ENCODE data around the gene DDTL.
A peak's percentile ranks its signal among the peaks of the same experiment; 100 is the strongest.
"Not testable (repeated sequence)": the region's sequence is repeated elsewhere in the genome, so short reads cannot be mapped to it uniquely, and the experiment has no call there.

Gene DDTL

DNA sequence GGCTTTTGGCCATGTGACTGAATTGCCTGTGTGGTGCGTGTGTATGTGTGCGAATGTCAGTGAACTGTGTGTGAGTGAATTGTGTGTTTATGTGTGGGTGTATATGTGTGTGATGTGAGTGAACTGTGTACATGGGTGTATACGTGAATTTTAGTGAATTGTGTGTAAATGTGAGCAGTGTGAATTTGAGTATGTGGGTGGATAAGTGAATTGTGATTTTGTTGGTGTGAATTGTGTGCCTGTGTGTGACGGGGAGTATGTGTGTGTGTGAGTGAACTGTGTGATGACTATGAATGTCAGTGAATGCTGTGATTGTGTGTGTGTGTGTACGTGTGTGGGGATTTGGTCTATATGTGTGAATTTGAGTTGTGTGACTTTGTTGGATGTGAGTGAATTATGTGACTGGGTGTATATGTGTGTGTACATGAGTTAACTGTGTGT lies 3.5 kb downstream of the DDTL start:
- no peaks in the 10 kb centered on the region for H3K27me3 ChIP-seq (ENCODE audit: control insufficient read depth, low read length)
- peak overlapping the region; percentile 1; the same call in 1 of the 2 replicates for H3K4me2 ChIP-seq (ENCODE audit: low read length)
- H3K36me3 ChIP-seq (ENCODE audit: control insufficient read depth, low read length), result peaks cover 31% of the 10 kb centered on the region
- peaks cover 3% of the 10 kb centered on the region; the same call in 1 of the 2 replicates for H3F3A ChIP-seq (ENCODE audit: control insufficient read depth, insufficient read depth)
- H3K4me3 ChIP-seq (ENCODE audit: low read length), result no peak overlapping the region
- H3K9me2 ChIP-seq (replicated peaks; ENCODE audit: control insufficient read depth, low read length), result no peaks in the 10 kb centered on the region
- TF ChIP-seq EZH2phosphoT487 (IDR thresholded peaks at IDR 0.05; ENCODE audit: borderline replicate concordance, low read length), result no peak
- TF ChIP-seq, protein P1, sequence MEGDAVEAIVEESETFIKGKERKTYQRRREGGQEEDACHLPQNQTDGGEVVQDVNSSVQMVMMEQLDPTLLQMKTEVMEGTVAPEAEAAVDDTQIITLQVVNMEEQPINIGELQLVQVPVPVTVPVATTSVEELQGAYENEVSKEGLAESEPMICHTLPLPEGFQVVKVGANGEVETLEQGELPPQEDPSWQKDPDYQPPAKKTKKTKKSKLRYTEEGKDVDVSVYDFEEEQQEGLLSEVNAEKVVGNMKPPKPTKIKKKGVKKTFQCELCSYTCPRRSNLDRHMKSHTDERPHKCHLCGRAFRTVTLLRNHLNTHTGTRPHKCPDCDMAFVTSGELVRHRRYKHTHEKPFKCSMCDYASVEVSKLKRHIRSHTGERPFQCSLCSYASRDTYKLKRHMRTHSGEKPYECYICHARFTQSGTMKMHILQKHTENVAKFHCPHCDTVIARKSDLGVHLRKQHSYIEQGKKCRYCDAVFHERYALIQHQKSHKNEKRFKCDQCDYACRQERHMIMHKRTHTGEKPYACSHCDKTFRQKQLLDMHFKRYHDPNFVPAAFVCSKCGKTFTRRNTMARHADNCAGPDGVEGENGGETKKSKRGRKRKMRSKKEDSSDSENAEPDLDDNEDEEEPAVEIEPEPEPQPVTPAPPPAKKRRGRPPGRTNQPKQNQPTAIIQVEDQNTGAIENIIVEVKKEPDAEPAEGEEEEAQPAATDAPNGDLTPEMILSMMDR (IDR thresholded peaks at IDR 0.05; ENCODE audit: low read depth, low read length, poor library complexity, severe bottlenecking), result no peak
- no peaks in the 10 kb centered on the region for H3K9me3 ChIP-seq (ENCODE audit: control insufficient read depth, insufficient read depth, low read length)
- H3K27ac ChIP-seq (ENCODE audit: low read depth, low read length), result no peak overlapping the region
- peaks cover 4% of the 10 kb centered on the region; the same call in 1 of the 2 replicates for H4K20me1 ChIP-seq (ENCODE audit: control insufficient read depth, insufficient read depth, low read depth, low read length)
- peaks cover 11% of the 10 kb centered on the region for H3K4me1 ChIP-seq (ENCODE audit: control insufficient read depth, low read length)
- peaks cover 31% of the 10 kb centered on the region for H3K79me2 ChIP-seq (ENCODE audit: control insufficient read depth, low read length)

DNA sequence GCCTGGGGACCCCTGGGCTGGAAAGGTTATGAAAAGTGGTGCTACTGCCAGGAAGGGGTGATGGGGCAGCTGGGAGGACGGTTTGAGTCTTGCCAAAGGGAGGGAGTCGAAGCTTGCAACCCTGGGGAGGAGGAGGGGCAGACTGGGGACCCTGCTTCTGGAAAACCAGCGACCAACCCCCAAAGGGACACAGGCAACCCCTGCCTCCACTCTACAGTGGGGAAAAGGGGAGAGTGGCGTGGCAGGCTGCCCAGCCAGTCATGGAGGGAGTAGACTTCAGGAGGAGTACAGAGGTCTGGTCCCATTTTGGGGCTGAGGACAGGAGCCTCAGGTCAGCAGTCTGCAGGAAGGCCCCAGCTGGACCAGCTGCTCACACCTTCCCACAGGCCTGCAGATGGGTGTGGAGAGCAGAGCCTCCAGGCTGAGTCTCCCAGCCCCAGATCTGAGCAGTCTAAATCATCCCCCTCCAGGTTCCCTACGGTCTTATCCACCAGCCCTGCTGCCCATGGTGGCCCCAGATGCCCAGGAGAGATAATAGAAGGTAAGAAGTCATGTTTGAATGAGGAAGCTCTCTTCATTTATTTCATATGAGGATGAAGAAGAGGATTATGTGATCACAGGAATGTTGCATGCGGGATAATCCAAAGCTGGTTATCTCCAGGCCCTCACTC lies 4.3 kb downstream of the DDTL start:
- H3K36me3 ChIP-seq (ENCODE audit: control insufficient read depth, low read length), result peaks cover 31% of the 10 kb centered on the region
- H3F3A ChIP-seq (ENCODE audit: control insufficient read depth, insufficient read depth), result peaks cover 3% of the 10 kb centered on the region; the same call in 1 of the 2 replicates
- peak overlapping the region; percentile 11; the same call in 1 of the 2 replicates for H3K4me2 ChIP-seq (ENCODE audit: low read length)
- H3K4me1 ChIP-seq (ENCODE audit: control insufficient read depth, low read length), result peaks cover 11% of the 10 kb centered on the region
- H3K27me3 ChIP-seq (ENCODE audit: control insufficient read depth, low read length), result no peaks in the 10 kb centered on the region
- TF ChIP-seq, protein P1 (IDR thresholded peaks at IDR 0.05; ENCODE audit: low read depth, low read length, poor library complexity, severe bottlenecking), result no peak
- TF ChIP-seq EZH2phosphoT487 (IDR thresholded peaks at IDR 0.05; ENCODE audit: borderline replicate concordance, low read length), result no peak
- H3K9me2 ChIP-seq (replicated peaks; ENCODE audit: control insufficient read depth, low read length), result no peaks in the 10 kb centered on the region
- H3K9me3 ChIP-seq (ENCODE audit: control insufficient read depth, insufficient read depth, low read length), result no peaks in the 10 kb centered on the region
- no peak overlapping the region for H3K27ac ChIP-seq (ENCODE audit: low read depth, low read length)
- H3K79me2 ChIP-seq (ENCODE audit: control insufficient read depth, low read length), result peaks cover 31% of the 10 kb centered on the region
- peaks cover 4% of the 10 kb centered on the region; the same call in 1 of the 2 replicates for H4K20me1 ChIP-seq (ENCODE audit: control insufficient read depth, insufficient read depth, low read depth, low read length)
- H3K4me3 ChIP-seq (ENCODE audit: low read length), result no peak overlapping the region

DNA sequence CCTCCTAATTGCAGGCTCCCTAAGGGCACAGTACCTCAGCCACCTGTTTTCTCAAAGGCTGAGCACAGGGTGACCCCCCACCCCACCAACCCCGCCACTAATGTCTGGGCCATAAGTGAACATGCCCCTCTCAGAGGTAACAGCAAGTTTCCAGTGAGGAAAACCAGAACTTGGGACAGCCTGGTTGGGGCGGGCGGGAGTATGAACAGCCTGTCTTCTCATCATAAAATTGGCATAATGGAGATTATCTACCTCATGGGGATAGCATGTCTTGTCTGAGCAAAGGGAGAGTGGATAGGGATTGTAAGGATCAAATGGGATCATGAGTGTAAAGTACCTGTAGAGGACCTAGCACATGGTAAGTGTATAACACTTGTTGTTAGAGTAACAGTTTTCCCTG lies 5.2 kb downstream of the DDTL start:
- not testable (repeated sequence) for H4K20me1 ChIP-seq (ENCODE audit: control insufficient read depth, insufficient read depth, low read depth, low read length); H3K27ac ChIP-seq (ENCODE audit: low read depth, low read length); H3F3A ChIP-seq (ENCODE audit: control insufficient read depth, insufficient read depth); H3K9me3 ChIP-seq (ENCODE audit: control insufficient read depth, insufficient read depth, low read length); H3K4me3 ChIP-seq (ENCODE audit: low read length); H3K9me2 ChIP-seq (replicated peaks; ENCODE audit: control insufficient read depth, low read length); H3K27me3 ChIP-seq (ENCODE audit: control insufficient read depth, low read length)
- Histone ChIP-seq H3K36me3 (ENCODE audit: control insufficient read depth, low read length) (peaks cover 31% of the 10 kb centered on the region), H3K4me1 (ENCODE audit: control insufficient read depth, low read length) (peaks cover 11% of the 10 kb centered on the region), H3K79me2 (ENCODE audit: control insufficient read depth, low read length) (peaks cover 31% of the 10 kb centered on the region), H3K4me2 (ENCODE audit: low read length) (peak overlapping the region; percentile 0; the same call in 1 of the 2 replicates)

DNA sequence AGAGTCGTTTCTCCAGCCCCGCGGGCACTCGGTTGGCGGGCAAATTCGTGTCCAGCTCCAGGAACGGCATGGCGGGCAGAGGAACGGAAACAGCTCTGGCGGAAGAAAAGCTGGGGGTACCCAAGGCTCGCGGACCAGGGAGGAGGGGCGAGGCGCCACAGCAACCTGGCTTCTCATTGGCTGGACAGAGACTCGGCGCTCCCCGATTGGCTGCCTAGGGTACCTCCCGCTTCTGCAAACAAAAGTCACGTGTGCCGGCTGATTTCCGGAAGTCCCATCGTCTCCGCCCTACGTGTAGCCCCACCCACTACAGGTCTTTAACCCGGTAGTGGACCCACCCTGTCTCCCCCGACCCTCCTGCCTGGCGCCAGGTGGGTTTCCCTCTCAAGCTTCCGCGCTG lies 7.7 kb downstream of the DDTL start, which contains the start of gene DDT:
Gene DDT, minus strand, starts transcription at position 97 of the 400 bp plus-strand sequence. Its CDS starts 27 bp downstream, at position 70.
- H3K36me3 ChIP-seq (ENCODE audit: control insufficient read depth, low read length), result peaks cover 27% of the 10 kb centered on the region
- H4K20me1 ChIP-seq (ENCODE audit: control insufficient read depth, insufficient read depth, low read depth, low read length); H3K4me3 ChIP-seq (ENCODE audit: low read length); H3K9me2 ChIP-seq (replicated peaks; ENCODE audit: control insufficient read depth, low read length); H3K9me3 ChIP-seq (ENCODE audit: control insufficient read depth, insufficient read depth, low read length); H3K4me1 ChIP-seq (ENCODE audit: control insufficient read depth, low read length); H3K4me2 ChIP-seq (ENCODE audit: low read length); H3K27ac ChIP-seq (ENCODE audit: low read depth, low read length); H3K27me3 ChIP-seq (ENCODE audit: control insufficient read depth, low read length); H3F3A ChIP-seq (ENCODE audit: control insufficient read depth, insufficient read depth): not testable (repeated sequence)
- peaks cover 27% of the 10 kb centered on the region for H3K79me2 ChIP-seq (ENCODE audit: control insufficient read depth, low read length)

DNA sequence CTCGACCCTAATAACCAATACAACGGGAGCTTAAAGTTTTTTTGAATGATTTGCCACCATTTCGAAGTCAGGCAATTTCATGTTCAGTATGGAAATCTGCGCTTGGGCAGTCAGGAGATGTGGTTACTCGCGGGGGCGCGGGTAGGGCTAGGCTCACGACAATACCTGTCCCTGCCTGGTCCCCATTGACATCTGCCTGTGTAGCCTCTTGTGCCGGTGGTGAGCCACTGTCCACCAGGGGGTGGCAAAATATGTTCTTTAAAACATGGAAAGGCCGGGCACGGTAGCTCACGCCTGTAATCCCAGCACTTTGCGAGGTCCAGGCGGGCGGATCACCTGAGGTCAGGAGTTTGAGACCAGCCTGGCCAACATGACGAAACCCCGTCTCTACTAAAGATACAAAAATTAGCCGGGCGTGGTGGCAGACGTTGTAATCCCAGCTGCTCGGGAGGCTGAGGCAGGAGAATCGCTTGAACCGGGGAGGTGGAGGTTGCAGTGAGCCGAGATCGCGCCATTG lies 8.2 kb downstream of the DDTL start:
- H4K20me1 ChIP-seq (ENCODE audit: control insufficient read depth, insufficient read depth, low read depth, low read length); H3K27me3 ChIP-seq (ENCODE audit: control insufficient read depth, low read length); H3K27ac ChIP-seq (ENCODE audit: low read depth, low read length); H3K4me3 ChIP-seq (ENCODE audit: low read length); H3K4me1 ChIP-seq (ENCODE audit: control insufficient read depth, low read length); H3K9me3 ChIP-seq (ENCODE audit: control insufficient read depth, insufficient read depth, low read length); H3K9me2 ChIP-seq (replicated peaks; ENCODE audit: control insufficient read depth, low read length); H3K4me2 ChIP-seq (ENCODE audit: low read length); H3F3A ChIP-seq (ENCODE audit: control insufficient read depth, insufficient read depth): not testable (repeated sequence)
- Histone ChIP-seq H3K36me3 (ENCODE audit: control insufficient read depth, low read length) (peaks cover 22% of the 10 kb centered on the region), H3K79me2 (ENCODE audit: control insufficient read depth, low read length) (peaks cover 21% of the 10 kb centered on the region)

DNA sequence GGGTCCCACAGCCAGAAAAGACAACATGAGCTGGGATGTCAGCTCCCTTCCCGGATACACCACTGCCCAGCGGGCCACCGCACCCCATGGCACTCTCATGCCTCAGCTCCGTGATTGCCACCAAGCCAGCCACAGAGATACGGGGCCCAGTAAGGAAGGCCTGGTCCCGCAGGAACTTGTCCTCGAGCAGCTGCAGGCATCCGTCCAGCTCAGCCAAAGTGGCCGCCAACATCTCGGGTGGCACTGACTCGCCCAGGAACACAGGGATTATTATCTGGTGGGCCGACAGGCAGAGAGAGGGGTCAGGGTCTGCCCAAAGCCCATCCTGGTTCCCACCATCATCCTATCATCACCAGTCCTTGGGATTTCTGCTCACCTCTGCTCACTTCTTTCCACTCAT lies 10.6 kb downstream of the DDTL start:
- H3F3A ChIP-seq (ENCODE audit: control insufficient read depth, insufficient read depth); H3K79me2 ChIP-seq (ENCODE audit: control insufficient read depth, low read length); H3K4me2 ChIP-seq (ENCODE audit: low read length); H3K9me2 ChIP-seq (replicated peaks; ENCODE audit: control insufficient read depth, low read length); H4K20me1 ChIP-seq (ENCODE audit: control insufficient read depth, insufficient read depth, low read depth, low read length); H3K27me3 ChIP-seq (ENCODE audit: control insufficient read depth, low read length); H3K4me1 ChIP-seq (ENCODE audit: control insufficient read depth, low read length); H3K4me3 ChIP-seq (ENCODE audit: low read length); H3K36me3 ChIP-seq (ENCODE audit: control insufficient read depth, low read length); H3K9me3 ChIP-seq (ENCODE audit: control insufficient read depth, insufficient read depth, low read length); H3K27ac ChIP-seq (ENCODE audit: low read depth, low read length): not testable (repeated sequence)
